GM18951 (cell line): Measurements from ENCODE around the gene HDAC2.

Experiments used
- POLR2A ChIP-seq: IDR thresholded peaks from 4 replicates; pipeline ENCODE4 v1.6.1; 2011; ENCODE audit warnings: mild to moderate bottlenecking; ENCODE audit not compliant: insufficient read length, insufficient read depth; ENCODE audit errors: extremely low read depth
- in situ Hi-C: fragments of 300-500 bp; cut with MboI; formaldehyde crosslinking; loops from one replicate; pipeline ENCODE4 v1.12.0; 2022; ENCODE audit warnings: low sequenced_read_pairs, mixed read lengths, inconsistent platforms; ENCODE audit not compliant: unreplicated experiment

HDAC2 gene

DNA sequence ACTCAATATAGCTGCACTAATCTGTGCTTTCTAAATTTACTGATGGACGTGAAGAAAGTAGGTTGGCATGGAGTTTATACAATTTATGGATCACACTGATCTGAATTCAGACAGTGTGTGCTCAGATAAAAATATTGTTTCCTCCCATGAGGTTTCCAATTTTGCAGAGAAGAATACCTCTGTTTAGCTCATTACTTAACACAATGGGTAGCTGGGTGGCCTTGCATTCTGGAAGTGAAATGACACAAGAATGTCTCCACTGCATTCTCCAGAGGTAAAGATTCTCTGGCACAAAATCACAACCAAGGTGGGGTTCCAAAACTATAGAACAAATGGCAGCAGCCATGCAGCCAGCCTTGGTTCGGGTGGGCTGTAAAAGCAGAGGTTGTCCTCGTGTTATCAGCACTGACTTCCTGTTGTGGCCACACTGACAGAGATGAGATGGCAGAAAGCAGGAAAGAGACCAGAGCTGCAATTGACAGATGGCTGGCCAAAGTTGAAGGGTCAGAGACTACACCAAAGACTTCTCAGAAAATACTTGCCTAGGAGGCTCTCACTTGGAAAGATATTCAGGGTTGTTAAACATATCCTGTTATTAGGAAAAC lies 50.2 kb downstream of the HDAC2 start:
- no peak for TF ChIP-seq POLR2A
- in situ Hi-C loops, result loop anchor here (25.0 kb wide), 1 partner anchor 1133 kb away; no protein-coding TSS in a partner anchor

- in situ Hi-C loops, result loop anchor here (25.0 kb wide), 1 partner anchor 1123 kb away; no protein-coding TSS in a partner anchor
Observed at GRCh38 chr6:113910285-113910684, 60.7 kb downstream of the HDAC2 start.

DNA sequence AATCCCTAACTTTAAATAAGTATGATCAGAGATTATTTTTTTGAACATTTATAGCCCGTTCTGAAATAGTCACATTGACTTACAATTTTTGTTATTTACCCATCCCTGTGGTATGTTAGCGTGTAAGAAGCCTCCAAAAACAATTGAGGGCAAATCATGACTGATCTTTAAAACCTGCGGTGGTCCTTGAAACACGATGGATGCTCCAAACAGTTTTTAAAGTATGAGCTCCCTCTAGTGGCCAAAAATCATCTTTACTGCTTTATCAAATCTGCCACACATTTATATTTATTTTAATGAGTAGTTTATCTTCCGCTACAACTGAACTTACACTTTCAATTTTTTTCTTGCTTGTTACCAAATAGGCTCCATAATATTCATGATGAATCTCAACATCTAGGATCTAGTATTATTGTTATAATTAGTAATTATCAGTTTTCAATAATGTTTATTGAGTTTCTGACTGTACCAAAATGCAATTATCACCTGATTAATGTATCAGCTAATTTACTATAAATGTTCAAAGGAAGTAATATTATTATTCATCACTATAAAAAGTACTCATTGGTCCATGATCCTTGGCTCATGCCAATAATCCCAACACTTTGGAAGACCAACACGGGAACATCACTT lies 61.6 kb downstream of the HDAC2 start:
- no peak for TF ChIP-seq POLR2A
- in situ Hi-C loops, result loop anchor here (25.0 kb wide), 1 partner anchor 1122 kb away; no protein-coding TSS in a partner anchor

- in situ Hi-C loops, result loop anchor here (25.0 kb wide), 1 partner anchor 1122 kb away; no protein-coding TSS in a partner anchor
- no peak for TF ChIP-seq POLR2A
Observed at GRCh38 chr6:113908801-113909200, 62.1 kb downstream of the HDAC2 start.

DNA sequence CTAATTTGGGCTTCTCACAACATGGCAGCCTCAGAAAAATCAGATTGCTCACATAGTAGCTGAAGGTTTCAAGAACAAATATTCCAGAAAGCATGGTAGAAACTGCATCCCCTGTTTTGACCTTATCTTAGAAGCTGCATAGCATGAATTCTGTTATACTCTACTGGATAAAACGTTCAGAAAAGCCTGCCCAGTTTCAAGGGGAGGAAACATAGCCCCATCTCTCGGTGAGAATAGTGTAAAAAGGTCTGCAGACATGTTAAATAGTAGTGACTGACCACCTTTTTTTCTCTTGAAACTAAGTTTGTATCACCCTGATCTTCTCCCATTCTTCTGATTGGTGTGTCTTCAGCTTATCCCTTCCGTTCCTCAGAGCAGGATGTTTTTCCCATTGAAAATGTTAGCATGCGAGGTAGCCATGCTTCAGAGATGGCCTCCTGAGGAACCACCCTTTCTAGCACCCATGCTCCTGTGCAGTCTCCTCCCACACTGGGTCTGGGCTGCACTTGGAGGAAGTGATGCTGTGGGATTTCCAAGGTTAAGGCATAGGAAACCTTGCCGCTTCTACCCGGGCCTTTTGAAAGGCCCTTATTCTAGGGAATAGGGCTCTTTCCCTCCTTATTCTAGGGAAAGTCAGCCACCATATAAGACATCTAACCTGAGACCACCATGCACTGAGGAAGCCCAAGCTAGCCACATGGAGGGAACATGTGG lies 63.7 kb downstream of the HDAC2 start:
- TF ChIP-seq POLR2A, result no peak
- in situ Hi-C loops, result loop anchor here (25.0 kb wide), 1 partner anchor 1120 kb away; no protein-coding TSS in a partner anchor

GRCh38 chr6:113903666-113904330 lies 67.2 kb downstream of the HDAC2 start:
- in situ Hi-C loops, result loop anchor here (25.0 kb wide), 1 partner anchor 1116 kb away; no protein-coding TSS in a partner anchor
- no peak for TF ChIP-seq POLR2A

GRCh38 chr6:113901482-113901881 lies 69.5 kb downstream of the HDAC2 start:
- in situ Hi-C loops, result loop anchor here (25.0 kb wide), 1 partner anchor 1114 kb away; no protein-coding TSS in a partner anchor
- TF ChIP-seq POLR2A, result no peak

- no peak for TF ChIP-seq POLR2A
- in situ Hi-C loops, result no loop called here
Observed at GRCh38 chr6:113894712-113895674, 76.0 kb downstream of the HDAC2 start.

GRCh38 chr6:113893866-113894265 lies 77.1 kb downstream of the HDAC2 start:
- no peak for TF ChIP-seq POLR2A
- in situ Hi-C loops, result no loop called here

GRCh38 chr6:113893451-113893850 lies 77.5 kb downstream of the HDAC2 start:
- no peak for TF ChIP-seq POLR2A
- in situ Hi-C loops, result no loop called here

DNA sequence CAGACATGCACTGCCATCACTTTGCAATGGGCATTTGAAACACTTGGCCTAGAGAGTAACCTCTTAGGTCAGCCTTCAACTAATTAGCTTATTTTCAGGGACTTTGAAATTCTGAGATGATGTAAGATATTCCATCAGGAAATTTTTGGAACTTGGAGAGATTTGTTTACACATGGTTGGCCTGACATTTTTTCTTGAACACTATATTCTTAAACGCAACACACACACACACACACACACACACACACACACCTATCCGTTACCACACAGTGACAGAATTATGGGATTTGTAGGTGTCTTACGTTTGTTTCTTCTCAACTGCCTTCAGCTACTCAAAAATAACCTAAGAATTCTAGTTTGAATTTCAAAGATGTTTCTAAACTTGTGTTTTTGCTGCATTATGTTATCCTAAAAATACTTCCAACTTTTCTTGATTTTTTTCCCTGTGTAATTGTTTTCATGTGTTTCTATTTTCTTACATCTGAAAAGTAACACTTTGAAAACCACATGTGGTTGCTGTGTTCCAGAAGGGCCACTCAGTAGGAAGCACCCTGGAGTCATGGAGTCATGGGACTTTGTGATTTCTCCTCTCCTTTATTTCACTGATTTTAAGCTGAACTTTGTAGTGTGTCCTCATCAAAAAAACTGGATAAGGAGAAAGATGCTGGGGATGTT lies 81.9 kb downstream of the HDAC2 start:
- in situ Hi-C loops, result no loop called here
- TF ChIP-seq POLR2A, result no peak

DNA sequence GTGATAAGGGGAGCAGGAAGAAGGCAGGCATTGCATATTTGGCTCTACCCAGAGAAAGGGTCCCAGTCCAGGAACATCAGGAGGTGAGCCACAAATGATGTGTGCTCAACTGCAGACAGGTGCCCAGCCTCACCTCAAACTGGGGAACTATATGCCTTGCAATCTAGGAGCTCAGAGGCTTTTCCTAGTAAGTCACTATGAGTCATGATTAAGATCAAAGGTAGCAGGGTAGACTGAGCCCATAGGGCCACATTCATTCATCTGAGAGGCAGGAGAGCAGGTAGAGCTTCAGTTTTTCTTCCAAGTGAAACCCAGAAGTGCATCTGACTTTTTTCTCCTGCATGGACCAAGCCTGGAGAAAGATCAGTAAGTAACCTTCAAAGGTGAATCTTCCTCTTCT lies 82.5 kb downstream of the HDAC2 start:
- no peak for TF ChIP-seq POLR2A
- in situ Hi-C loops, result no loop called here
